Naive B cell (primary cell): ENCODE results near the gene RPP40. TPM values are rescaled to one million over a fixed set of nuclear protein-coding genes. Genes with fewer than 3 reads are reported as not detected.
"Not testable (repeated sequence)": the region's sequence is repeated elsewhere in the genome, so short reads cannot be mapped to it uniquely, and the experiment has no call there.

Experiments
- ATAC-seq, 2 donors: fragments of 150-1000 bp; cut with Tn5 transposase; 2 replicates each; pipeline ENCODE4 v1.10.0; 2021; ENCODE audit warnings: low read depth in 2 of 2, mild to moderate bottlenecking in 2 of 2, moderate library complexity in 2 of 2
- DNase-seq: peaks from one replicate; pipeline ENCODE4 v3.0.0; 2022
- H3K27ac Mint-ChIP-seq, 6 donors: one replicate each; pipeline ENCODE4 v1.8.0; 2020 to 2022; ENCODE audit warnings: mild to moderate bottlenecking in 6 of 6, mixed read lengths in 6 of 6, moderate library complexity in 5 of 6, inconsistent platforms in 2 of 6
- H3K27me3 Mint-ChIP-seq, 3 donors: one replicate each; pipeline ENCODE4 v1.8.0; 2021 to 2022; ENCODE audit warnings: mixed read lengths in 3 of 3, mild to moderate bottlenecking in 1 of 3
- H3K36me3 Mint-ChIP-seq, 2 donors: one replicate each; pipeline ENCODE4 v1.8.0; 2020 to 2022; ENCODE audit warnings: mixed read lengths in 2 of 2, inconsistent platforms in 1 of 2, mild to moderate bottlenecking in 1 of 2
- H3K4me1 Mint-ChIP-seq, 3 donors: one replicate each; pipeline ENCODE4 v1.8.0; 2020 to 2022; ENCODE audit warnings: mixed read lengths in 3 of 3, inconsistent platforms in 1 of 3, mild to moderate bottlenecking in 1 of 3, moderate library complexity in 1 of 3
- H3K4me3 Mint-ChIP-seq, 8 donors: one replicate each; pipeline ENCODE4 v1.8.0; 2020 to 2022; ENCODE audit warnings: mild to moderate bottlenecking in 8 of 8, mixed read lengths in 8 of 8, moderate library complexity in 8 of 8, inconsistent platforms in 2 of 8
- H3K9me3 Mint-ChIP-seq, 7 donors: one replicate each; pipeline ENCODE4 v1.8.0; 2020 to 2022; ENCODE audit warnings: mixed read lengths in 7 of 7, mild to moderate bottlenecking in 5 of 7, inconsistent platforms in 2 of 7, moderate library complexity in 1 of 7
- polyA plus RNA-seq, 6 donors: library from polyadenylated mRNA; unstranded; fragments of 300-500 nt; fragmentation: Illumina TruSeq; gene quantifications; one replicate each; pipeline ENCODE4 v1.2.3, GENCODE V29; 2021; ENCODE audit warnings: low read depth in 6 of 6

The RPP40 gene
- polyA plus RNA-seq, 6 donors from 2014 or later: 12.0 to 22.2 (median 18.8) TPM

GRCh38 chr6:5032706-5033105, 28.9 kb upstream of the RPP40 start:
- not testable (repeated sequence) for H3K27me3 Mint-ChIP-seq, H3K36me3 Mint-ChIP-seq, H3K9me3 Mint-ChIP-seq, H3K4me3 Mint-ChIP-seq, H3K27ac Mint-ChIP-seq, DNase-seq, ATAC-seq
- peaks cover 20 to 34% (median 20%) of the 10 kb centered on the region in 3 donors for H3K4me1 Mint-ChIP-seq

DNA sequence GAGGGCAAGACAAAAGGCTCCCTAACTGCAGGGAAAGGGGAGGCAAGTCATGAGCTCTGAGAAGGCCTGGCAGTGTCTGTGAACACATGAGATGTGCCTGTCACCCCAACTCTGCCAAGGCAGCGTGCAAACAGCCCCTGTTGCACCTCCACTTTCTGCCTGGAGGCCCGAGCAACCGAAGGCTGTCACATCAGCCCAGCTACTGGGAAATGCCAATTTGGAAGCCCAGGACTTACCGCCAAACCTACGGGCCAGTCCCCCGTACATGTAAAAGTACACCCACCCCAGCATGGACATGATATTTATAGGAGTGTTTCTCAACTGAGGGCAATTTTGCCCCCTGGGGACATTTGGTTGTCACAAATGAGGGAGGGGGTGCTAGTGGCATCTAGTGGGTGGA, 27.3 kb upstream of the RPP40 start:
- Mint-ChIP-seq H3K27ac (peak overlapping the region in 1 of 6 donors; percentile 80), H3K4me3 (peak overlapping the region in 2 of 8 donors; percentile 22 to 45), H3K9me3 (peaks cover 0 to 5% (median 2%) of the 10 kb centered on the region in 7 donors), H3K27me3 (peaks cover 0 to 5% (median 5%) of the 10 kb centered on the region in 3 donors), H3K4me1 (peaks cover 25 to 39% (median 26%) of the 10 kb centered on the region in 3 donors), H3K36me3 (peaks cover 0 to 9% of the 10 kb centered on the region in 2 donors)
- DNase-seq: no peak
- ATAC-seq: no peak

DNA sequence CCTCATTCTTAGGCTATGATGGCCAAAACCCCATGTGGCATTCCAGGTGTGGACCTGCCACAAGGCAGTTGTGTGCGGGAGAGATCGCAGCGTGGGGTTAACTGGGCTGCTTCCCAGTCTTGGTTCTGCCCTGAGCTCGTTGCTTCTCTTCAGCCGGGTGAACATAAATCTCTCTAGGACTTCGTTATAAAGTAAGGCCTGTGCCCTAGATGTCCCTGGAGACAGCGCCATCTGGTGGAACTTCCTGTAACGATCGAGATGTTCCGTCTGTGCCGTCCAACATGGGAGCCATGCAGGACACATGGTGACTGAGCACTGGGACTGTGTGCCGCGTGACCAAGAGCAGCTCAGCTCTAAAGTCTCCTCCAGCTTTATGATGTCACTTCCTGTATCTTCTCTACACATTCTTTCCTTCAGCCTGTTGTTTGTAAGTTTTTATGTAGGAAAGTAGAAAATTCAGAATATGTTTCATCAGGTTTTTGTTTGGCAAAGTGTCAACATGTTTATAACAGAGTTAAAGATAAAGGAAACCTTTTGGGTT, 26.8 kb upstream of the RPP40 start:
- peak; percentile 88 to 90 for ATAC-seq
- H3K9me3 Mint-ChIP-seq: peaks cover 0 to 5% (median 2%) of the 10 kb centered on the region in 7 donors
- peak; percentile 45 for DNase-seq
- peak overlapping the region in 2 of 6 donors; percentile 30 to 80 for H3K27ac Mint-ChIP-seq
- peak overlapping the region in 3 of 8 donors; percentile 4 to 45 (median 22) for H3K4me3 Mint-ChIP-seq
- H3K4me1 Mint-ChIP-seq: peaks cover 25 to 44% (median 31%) of the 10 kb centered on the region in 3 donors
- H3K36me3 Mint-ChIP-seq: peaks cover 0 to 12% of the 10 kb centered on the region in 2 donors
- peaks cover 0 to 10% (median 8%) of the 10 kb centered on the region in 3 donors for H3K27me3 Mint-ChIP-seq

GRCh38 chr6:5029609-5030008, 25.8 kb upstream of the RPP40 start:
- ATAC-seq: no peak
- Mint-ChIP-seq H3K27me3 (peaks cover 0 to 21% (median 19%) of the 10 kb centered on the region in 3 donors), H3K9me3 (peaks cover 0 to 3% (median 0%) of the 10 kb centered on the region in 7 donors), H3K36me3 (peaks cover 8 to 16% of the 10 kb centered on the region in 2 donors), H3K27ac (peak overlapping the region in 1 of 6 donors; percentile 14), H3K4me1 (peaks cover 27 to 46% (median 39%) of the 10 kb centered on the region in 3 donors), H3K4me3 (peak overlapping the region in 1 of 8 donors; percentile 1)
- no peak for DNase-seq

- Mint-ChIP-seq H3K9me3 (peaks cover 0 to 3% (median 0%) of the 10 kb centered on the region in 7 donors), H3K4me3 (no peak overlapping the region), H3K27me3 (peaks cover 0 to 21% (median 20%) of the 10 kb centered on the region in 3 donors), H3K27ac (no peak overlapping the region), H3K4me1 (peaks cover 20 to 39% (median 32%) of the 10 kb centered on the region in 3 donors), H3K36me3 (peaks cover 8 to 16% of the 10 kb centered on the region in 2 donors)
- no peak for ATAC-seq
- DNase-seq: no peak
Measured at GRCh38 chr6:5028921-5029320, 25.1 kb upstream of the RPP40 start.

GRCh38 chr6:5028301-5028700, 24.5 kb upstream of the RPP40 start:
- H3K27me3 Mint-ChIP-seq: peaks cover 0 to 21% (median 20%) of the 10 kb centered on the region in 3 donors
- DNase-seq (no peak), ATAC-seq (no peak)
- H3K9me3 Mint-ChIP-seq: peaks cover 0 to 3% (median 0%) of the 10 kb centered on the region in 7 donors
- H3K4me1 Mint-ChIP-seq: peaks cover 16 to 34% (median 31%) of the 10 kb centered on the region in 3 donors
- peak overlapping the region in 1 of 8 donors; percentile 61 for H3K4me3 Mint-ChIP-seq
- peaks cover 8 to 16% of the 10 kb centered on the region in 2 donors for H3K36me3 Mint-ChIP-seq
- no peak overlapping the region for H3K27ac Mint-ChIP-seq

DNA sequence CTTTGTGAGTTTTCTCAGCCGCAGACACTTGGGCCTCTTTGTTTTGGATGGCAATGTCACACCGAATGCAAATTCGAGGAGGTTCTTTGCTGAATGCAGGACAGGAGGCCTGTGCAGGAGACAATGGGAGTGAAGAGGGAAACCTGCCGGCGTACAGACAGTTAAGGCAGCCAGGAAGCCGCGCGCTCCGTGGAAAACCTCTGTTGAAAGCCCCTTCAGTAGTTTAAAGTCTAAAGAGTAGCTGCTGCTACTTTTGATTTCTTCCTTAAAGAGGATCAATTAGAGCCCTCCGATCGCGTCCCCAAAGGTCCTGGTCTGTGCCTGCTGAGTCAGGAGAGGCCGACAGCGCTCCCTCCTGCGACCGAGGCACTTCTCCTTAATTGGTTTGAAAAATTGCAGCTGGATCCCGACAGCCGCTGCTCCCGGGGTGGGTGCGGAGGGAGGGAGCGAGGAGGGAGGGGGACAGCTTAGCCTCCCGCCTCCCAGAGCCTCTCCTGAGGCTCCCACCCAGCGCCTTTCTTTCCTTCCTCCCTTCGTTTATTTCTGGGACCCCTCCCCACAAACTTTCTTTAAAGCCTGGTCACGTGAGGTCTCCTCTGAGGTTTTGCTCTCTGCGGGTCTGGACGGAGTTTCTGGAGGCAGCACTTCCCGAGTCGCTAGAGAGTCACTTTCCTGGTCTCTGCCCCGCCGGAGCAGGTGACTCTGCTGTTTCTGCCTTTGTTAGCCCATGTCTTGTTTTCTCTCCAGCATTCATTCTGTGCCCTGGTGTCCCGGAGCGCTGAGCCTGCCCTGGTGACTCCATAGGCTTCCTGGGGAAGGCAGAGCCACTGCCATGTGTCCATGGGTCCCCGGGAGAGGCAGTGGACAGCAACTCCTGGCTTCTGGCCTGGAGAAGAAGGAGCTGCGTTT, 22.3 kb upstream of the RPP40 start:
- Mint-ChIP-seq H3K4me1 (peaks cover 16 to 33% (median 31%) of the 10 kb centered on the region in 3 donors), H3K27me3 (peaks cover 0 to 21% (median 20%) of the 10 kb centered on the region in 3 donors), H3K36me3 (peaks cover 18 to 23% of the 10 kb centered on the region in 2 donors), H3K9me3 (peaks cover 0 to 3% (median 0%) of the 10 kb centered on the region in 7 donors), H3K4me3 (peak overlapping the region; percentile 46 to 92 (median 87)), H3K27ac (peak overlapping the region in 3 of 6 donors; percentile 64 to 94 (median 70))
- DNase-seq (no peak), ATAC-seq (no peak)

GRCh38 chr6:5023923-5024322, 20.1 kb upstream of the RPP40 start:
- DNase-seq (no peak), ATAC-seq (no peak)
- H3K27me3 Mint-ChIP-seq: peaks cover 0 to 21% (median 20%) of the 10 kb centered on the region in 3 donors
- H3K4me1 Mint-ChIP-seq: peaks cover 10 to 21% (median 18%) of the 10 kb centered on the region in 3 donors
- H3K36me3 Mint-ChIP-seq: peaks cover 13 to 27% of the 10 kb centered on the region in 2 donors
- H3K4me3 Mint-ChIP-seq: no peak overlapping the region
- H3K9me3 Mint-ChIP-seq: peaks cover 0 to 8% (median 0%) of the 10 kb centered on the region in 7 donors
- H3K27ac Mint-ChIP-seq: no peak overlapping the region

GRCh38 chr6:5020142-5020541, 16.3 kb upstream of the RPP40 start:
- H3K9me3 Mint-ChIP-seq: peaks cover 4 to 17% (median 8%) of the 10 kb centered on the region in 7 donors
- no peak overlapping the region for H3K27ac Mint-ChIP-seq
- peaks cover 15 to 36% of the 10 kb centered on the region in 2 donors for H3K36me3 Mint-ChIP-seq
- H3K4me3 Mint-ChIP-seq: no peak overlapping the region
- H3K4me1 Mint-ChIP-seq: peaks cover 3 to 19% (median 4%) of the 10 kb centered on the region in 3 donors
- peaks cover 0 to 6% (median 5%) of the 10 kb centered on the region in 3 donors for H3K27me3 Mint-ChIP-seq
- ATAC-seq (no peak), DNase-seq (no peak)

DNA sequence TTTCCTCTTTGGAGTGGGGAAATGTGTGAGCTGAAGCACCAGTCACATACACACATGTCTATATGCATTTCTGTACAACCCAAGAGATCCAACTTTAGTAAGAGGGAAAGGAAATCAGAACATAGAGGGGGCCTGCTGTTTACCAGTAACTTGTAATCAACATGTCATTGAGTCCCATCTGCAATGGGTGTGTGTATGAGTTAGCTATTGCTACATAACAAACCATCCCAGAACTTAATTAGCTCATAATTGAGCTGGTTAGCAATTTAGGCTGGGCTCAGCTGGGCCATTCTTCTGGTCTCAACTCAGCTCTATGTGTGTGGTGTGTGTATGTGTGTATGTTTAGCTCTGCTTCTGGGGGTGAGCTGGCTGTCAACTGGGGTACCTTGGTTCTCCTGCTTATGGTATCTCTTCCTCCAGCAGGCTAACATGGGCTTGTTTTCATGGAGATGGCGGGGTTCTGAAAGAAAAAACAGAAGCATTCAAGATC, 10.3 kb upstream of the RPP40 start:
- Mint-ChIP-seq H3K4me1 (peaks cover 0 to 14% (median 0%) of the 10 kb centered on the region in 3 donors), H3K27me3 (no peaks in the 10 kb centered on the region), H3K36me3 (peaks cover 11 to 14% of the 10 kb centered on the region in 2 donors), H3K9me3 (peaks cover 4 to 18% (median 8%) of the 10 kb centered on the region in 7 donors), H3K27ac (no peak overlapping the region), H3K4me3 (no peak overlapping the region)
- ATAC-seq (no peak), DNase-seq (no peak)

GRCh38 chr6:5012519-5012918, 8.7 kb upstream of the RPP40 start:
- Mint-ChIP-seq H3K36me3 (peaks cover 8 to 14% of the 10 kb centered on the region in 2 donors), H3K4me1 (peaks cover 0 to 5% (median 0%) of the 10 kb centered on the region in 3 donors), H3K27me3 (no peaks in the 10 kb centered on the region), H3K9me3 (peaks cover 0 to 8% (median 3%) of the 10 kb centered on the region in 7 donors), H3K27ac (no peak overlapping the region), H3K4me3 (no peak overlapping the region)
- ATAC-seq (no peak), DNase-seq (no peak)

GRCh38 chr6:5011346-5011745, 7.5 kb upstream of the RPP40 start:
- Mint-ChIP-seq H3K36me3 (peaks cover 0 to 9% of the 10 kb centered on the region in 2 donors), H3K27me3 (no peaks in the 10 kb centered on the region), H3K9me3 (peaks cover 0 to 3% (median 0%) of the 10 kb centered on the region in 7 donors), H3K4me1 (peaks cover 0 to under 1% (median 0%) of the 10 kb centered on the region in 3 donors), H3K27ac (no peak overlapping the region), H3K4me3 (no peak overlapping the region)
- DNase-seq: no peak
- ATAC-seq: no peak

DNA sequence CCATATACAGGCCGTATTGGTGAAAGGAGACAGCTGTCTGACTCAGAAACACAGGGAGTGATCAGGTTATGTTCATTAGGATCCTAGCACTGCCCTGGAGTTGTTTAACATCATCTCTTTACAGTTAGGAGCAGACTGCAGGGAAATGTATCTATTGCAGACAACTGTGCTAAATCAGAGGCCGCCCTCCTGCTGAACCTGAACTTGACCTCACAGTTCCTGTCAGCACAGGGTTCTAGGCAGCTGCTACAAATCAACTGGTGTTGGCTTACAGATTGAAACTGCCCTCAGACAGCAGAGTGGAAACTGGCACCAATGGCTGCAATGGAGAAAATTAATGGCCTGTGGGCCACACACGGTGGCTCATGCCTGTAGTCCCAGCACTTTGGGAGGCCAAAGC, 3.7 kb upstream of the RPP40 start:
- ATAC-seq (no peak), DNase-seq (no peak)
- peaks cover 6 to 14% (median 13%) of the 10 kb centered on the region in 3 donors for H3K4me1 Mint-ChIP-seq
- H3K27me3 Mint-ChIP-seq: no peaks in the 10 kb centered on the region
- H3K4me3 Mint-ChIP-seq: no peak overlapping the region
- H3K36me3 Mint-ChIP-seq: no peaks in the 10 kb centered on the region
- peak overlapping the region in 1 of 6 donors; percentile 58 for H3K27ac Mint-ChIP-seq
- H3K9me3 Mint-ChIP-seq: peaks cover 0 to 2% (median 0%) of the 10 kb centered on the region in 7 donors
